PFSK-1 (cell line): ENCODE data around the gene HMG20B.

ENCODE experiments used
- FOXP2 ChIP-seq: optimal IDR thresholded peaks from 2 replicates; pipeline ENCODE3; 2011; ENCODE audit warnings: borderline replicate concordance, control low read depth, inconsistent platforms; ENCODE audit not compliant: insufficient read depth; ENCODE audit errors: extremely low read length, extremely low read depth
- POLR2AphosphoS5 ChIP-seq: IDR thresholded peaks from 2 replicates; pipeline ENCODE4 v1.6.1; 2012; ENCODE audit warnings: low read depth, mild to moderate bottlenecking, control low read depth, low read length, moderate library complexity
- REST ChIP-seq, 2 experiments: IDR thresholded peaks; 2 replicates each; pipeline versions ENCODE4 v1.6.1 to v1.8.0; 2011 to 2012; ENCODE audit warnings: low read depth in 2 of 2, low read length in 2 of 2, control low read depth in 1 of 2, inconsistent platforms in 1 of 2, mild to moderate bottlenecking in 1 of 2, moderate library complexity in 1 of 2; ENCODE audit not compliant: insufficient read depth in 1 of 2
- SIN3A ChIP-seq: IDR thresholded peaks from 2 replicates; pipeline ENCODE4 v1.6.1; 2012; ENCODE audit warnings: mild to moderate bottlenecking, low read length, moderate library complexity, borderline replicate concordance; ENCODE audit not compliant: insufficient read depth
- TAF1 ChIP-seq: IDR thresholded peaks from 2 replicates; pipeline ENCODE4 v1.6.1; 2012; ENCODE audit warnings: low read length, control low read depth, borderline replicate concordance; ENCODE audit not compliant: insufficient read depth

The HMG20B gene

DNA sequence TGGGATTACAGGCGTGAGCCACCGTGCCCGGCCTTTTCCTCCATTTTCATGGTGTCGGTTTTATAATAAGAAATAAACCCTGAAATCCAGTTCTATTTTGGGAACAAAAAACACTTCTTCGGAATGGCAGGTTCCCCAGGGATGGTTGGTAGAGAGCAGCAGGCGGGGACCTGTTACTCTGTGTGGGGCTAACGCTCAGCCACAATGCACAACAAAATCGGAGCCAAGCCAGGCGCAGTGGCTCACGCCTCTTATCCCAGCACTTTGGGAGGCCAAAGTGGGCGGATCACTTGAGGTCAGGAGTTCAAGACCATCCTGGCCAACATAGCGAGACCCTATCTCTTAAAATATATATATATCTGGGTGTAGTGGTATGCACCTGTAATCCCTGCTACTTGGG lies 28.3 kb downstream of the HMG20B start:
- TF ChIP-seq FOXP2 (no peak), TAF1 (no peak), POLR2AphosphoS5 (no peak), REST (IDR thresholded peaks at IDR 0.05; ENCODE audit: insufficient read depth in 1 of 2, low read depth in 2 of 2, low read length in 2 of 2) (no peak)

- TF ChIP-seq TAF1 (no peak), POLR2AphosphoS5 (no peak), REST (IDR thresholded peaks at IDR 0.05; ENCODE audit: insufficient read depth in 1 of 2, low read depth in 2 of 2, low read length in 2 of 2) (no peak), SIN3A (no peak), FOXP2 (no peak)
Observed at GRCh38 chr19:3603121-3603811, 30.5 kb downstream of the HMG20B start.

- TF ChIP-seq FOXP2 = no peak
- no peak for TF ChIP-seq REST (IDR thresholded peaks at IDR 0.05; ENCODE audit: insufficient read depth in 1 of 2, low read depth in 2 of 2, low read length in 2 of 2)
- no peak for TF ChIP-seq TAF1
- no peak for TF ChIP-seq SIN3A
- no peak for TF ChIP-seq POLR2AphosphoS5
Observed at GRCh38 chr19:3604227-3604986, 31.7 kb downstream of the HMG20B start.

GRCh38 chr19:3604987-3605343 lies 32.2 kb downstream of the HMG20B start:
- no peak for TF ChIP-seq FOXP2
- TF ChIP-seq POLR2AphosphoS5 = no peak
- no peak for TF ChIP-seq TAF1

- TF ChIP-seq FOXP2 = no peak
- no peak for TF ChIP-seq TAF1
- no peak for TF ChIP-seq REST (IDR thresholded peaks at IDR 0.05; ENCODE audit: insufficient read depth in 1 of 2, low read depth in 2 of 2, low read length in 2 of 2)
- TF ChIP-seq POLR2AphosphoS5 = no peak
- no peak for TF ChIP-seq SIN3A
Observed at GRCh38 chr19:3605361-3605760, 32.6 kb downstream of the HMG20B start.
